ENCODE results near the gene CNTNAP2.
"Not testable (repeated sequence)": the region's sequence is repeated elsewhere in the genome, so short reads cannot be mapped to it uniquely, and the experiment has no call there.

The CNTNAP2 gene

GRCh38 chr7:147106746-147107145 is 990.1 kb downstream of the CNTNAP2 start:
- no peak for DNase-seq (ENCODE audit: low read depth)

GRCh38 chr7:147114525-147114924 is 997.9 kb downstream of the CNTNAP2 start:
- not testable (repeated sequence) for DNase-seq (ENCODE audit: low read depth)

GRCh38 chr7:147136352-147136751 is 1019.8 kb downstream of the CNTNAP2 start:
- no peak for DNase-seq (ENCODE audit: low read depth)

- no peak for DNase-seq (ENCODE audit: low read depth)
Observed at GRCh38 chr7:147145194-147145593, 1028.6 kb downstream of the CNTNAP2 start.

GRCh38 chr7:147146169-147146568 is 1029.6 kb downstream of the CNTNAP2 start:
- DNase-seq (ENCODE audit: low read depth), result no peak

- no peak for DNase-seq (ENCODE audit: low read depth)
Observed at GRCh38 chr7:147151661-147152060, 1035.1 kb downstream of the CNTNAP2 start.

DNA sequence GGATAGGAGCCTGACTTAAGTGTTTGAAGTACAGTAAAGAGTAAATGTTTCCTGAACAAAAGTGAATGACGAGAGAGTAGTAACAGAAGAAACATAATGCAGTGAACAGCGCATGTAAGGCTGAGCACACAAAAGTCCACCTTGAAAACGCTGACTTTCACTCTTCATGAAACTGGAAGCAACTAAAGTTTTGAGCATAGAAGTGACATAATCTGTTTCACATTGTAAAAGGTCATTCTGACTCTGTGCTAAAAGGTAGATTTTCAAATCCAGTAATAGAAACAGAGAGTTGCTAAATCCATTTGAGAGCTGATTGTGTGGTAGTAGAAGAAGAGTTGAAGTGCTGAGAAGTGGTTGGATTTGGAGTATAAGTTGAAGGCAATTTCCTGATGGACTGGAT is 1037.0 kb downstream of the CNTNAP2 start:
- DNase-seq (ENCODE audit: low read depth), result no peak

DNA sequence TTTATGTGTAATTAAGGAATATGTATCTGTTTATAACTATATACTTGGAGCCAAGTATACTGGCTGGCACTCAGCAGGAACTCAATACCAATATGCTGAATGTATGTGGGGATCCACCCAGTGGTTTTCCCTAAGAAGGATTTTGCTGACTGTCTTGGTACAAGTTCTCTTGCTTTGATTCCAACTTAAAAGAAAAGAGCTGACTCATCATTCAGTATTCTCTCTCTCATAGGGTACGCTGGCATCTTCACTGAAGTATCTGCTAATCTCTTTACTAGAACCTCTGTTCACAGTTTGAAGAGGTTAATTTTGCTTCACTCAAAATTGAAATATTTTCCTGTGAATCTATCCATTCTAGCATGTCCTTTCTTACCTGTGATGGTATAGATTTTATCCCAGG is 1044.8 kb downstream of the CNTNAP2 start:
- DNase-seq (ENCODE audit: low read depth), result no peak

GRCh38 chr7:147170341-147171012 is 1053.9 kb downstream of the CNTNAP2 start:
- no peak for DNase-seq (ENCODE audit: low read depth)

GRCh38 chr7:147171013-147171391 is 1054.4 kb downstream of the CNTNAP2 start:
- no peak for DNase-seq (ENCODE audit: low read depth)

- no peak for DNase-seq (ENCODE audit: low read depth)
Observed at GRCh38 chr7:147173883-147174282, 1057.3 kb downstream of the CNTNAP2 start.

GRCh38 chr7:147182874-147183273 is 1066.3 kb downstream of the CNTNAP2 start:
- no peak for DNase-seq (ENCODE audit: low read depth)

GRCh38 chr7:147183276-147183675 is 1066.7 kb downstream of the CNTNAP2 start:
- no peak for DNase-seq (ENCODE audit: low read depth)

- no peak for DNase-seq (ENCODE audit: low read depth)
Observed at GRCh38 chr7:147188467-147188866, 1071.9 kb downstream of the CNTNAP2 start.

- DNase-seq (ENCODE audit: low read depth), result no peak
Observed at GRCh38 chr7:147193476-147193875, 1076.9 kb downstream of the CNTNAP2 start.

DNA sequence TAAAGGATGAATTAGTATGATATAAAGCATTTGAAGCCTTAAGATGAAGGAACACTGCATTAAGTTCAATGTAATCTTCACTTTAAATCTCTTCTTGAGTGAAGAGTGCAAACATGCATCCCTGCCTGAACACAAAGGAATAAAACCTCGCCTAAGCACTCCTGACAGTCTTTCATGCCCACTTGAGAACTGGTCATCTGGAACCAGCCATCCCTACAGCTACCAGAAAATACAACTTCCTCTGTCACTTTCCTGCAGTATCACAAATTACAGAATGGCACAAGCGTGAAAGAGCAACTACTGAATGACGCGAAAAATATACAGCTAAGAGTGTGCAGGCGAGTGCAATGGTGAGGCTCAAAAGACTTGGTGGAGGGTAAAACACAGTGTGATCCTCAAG is 1079.9 kb downstream of the CNTNAP2 start:
- DNase-seq (ENCODE audit: low read depth), result no peak

DNA sequence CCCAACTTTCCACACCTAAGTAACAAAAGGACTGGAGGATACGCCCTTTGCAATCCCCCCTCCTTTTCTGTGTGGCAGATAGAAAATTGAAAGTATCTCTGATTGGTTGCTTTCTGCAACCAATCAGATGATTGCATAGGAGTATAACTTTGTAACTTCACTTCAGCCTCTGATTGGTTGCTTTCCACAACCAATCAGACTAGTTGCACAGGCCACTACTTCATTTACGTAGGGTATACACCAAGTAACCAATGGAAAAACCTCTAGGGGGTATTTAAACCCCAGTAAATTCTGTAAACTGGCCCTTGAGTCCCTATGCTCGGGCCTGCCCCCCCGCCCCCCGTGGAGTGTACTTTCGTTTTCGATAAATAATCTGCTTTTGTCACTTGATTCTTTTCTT is 1080.4 kb downstream of the CNTNAP2 start:
- DNase-seq (ENCODE audit: low read depth), result no peak

GRCh38 chr7:147199868-147200267 is 1083.3 kb downstream of the CNTNAP2 start:
- DNase-seq (ENCODE audit: low read depth), result no peak

DNA sequence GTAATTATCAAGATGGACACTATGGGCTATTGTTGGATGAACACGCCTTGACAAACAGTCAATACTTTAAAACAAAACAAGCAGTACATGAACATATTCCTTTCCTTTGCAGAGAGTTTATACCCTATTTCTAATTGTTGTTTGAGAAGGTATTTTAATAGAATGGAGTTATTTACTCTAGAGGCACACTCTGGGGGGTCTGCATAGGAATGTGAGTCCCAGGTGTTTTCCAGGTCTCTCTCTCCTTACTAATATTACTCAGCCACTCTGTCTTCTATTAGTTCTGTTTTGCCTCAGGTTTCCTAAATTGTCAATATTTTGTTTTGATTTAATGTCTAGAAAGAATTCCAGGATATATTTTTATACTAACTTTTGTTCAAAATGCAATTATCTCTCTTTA is 1091.4 kb downstream of the CNTNAP2 start:
- no peak for DNase-seq (ENCODE audit: low read depth)

GRCh38 chr7:147231275-147231674 is 1114.7 kb downstream of the CNTNAP2 start:
- DNase-seq (ENCODE audit: low read depth), result no peak

DNA sequence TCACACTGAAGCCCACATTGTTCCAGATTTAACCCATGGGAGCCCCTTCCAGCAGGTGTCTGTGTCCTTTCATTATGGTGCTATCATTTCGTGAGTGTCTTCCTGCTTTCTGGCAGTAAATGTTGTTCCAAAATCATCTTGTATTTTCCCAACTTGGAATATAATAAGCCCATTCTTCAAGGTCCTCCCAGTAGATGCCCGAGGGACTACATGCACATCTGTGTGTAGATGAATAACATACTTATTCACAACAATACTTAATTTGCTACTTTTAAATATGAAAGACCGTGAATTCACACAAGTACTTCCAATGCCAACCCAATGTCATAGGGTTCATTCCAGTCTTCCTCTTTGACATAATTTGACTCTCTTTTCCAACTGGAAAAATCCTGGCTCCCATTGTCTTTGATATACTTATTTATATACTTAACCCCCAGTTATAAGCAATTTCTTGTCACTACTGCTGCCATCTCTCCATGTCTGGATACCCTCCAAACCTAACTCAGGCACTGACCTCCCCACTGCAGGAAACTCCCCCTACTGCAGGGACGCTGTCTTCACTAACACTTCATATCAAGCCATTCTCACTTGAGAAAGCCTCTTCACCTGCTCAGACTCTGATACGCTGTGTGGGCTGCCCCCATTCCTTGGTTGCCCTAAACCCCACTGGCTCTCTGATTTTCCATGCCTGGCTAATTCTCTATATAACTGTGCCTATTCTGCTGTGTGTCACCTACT is 1119.2 kb downstream of the CNTNAP2 start:
- DNase-seq (ENCODE audit: low read depth), result no peak

DNA sequence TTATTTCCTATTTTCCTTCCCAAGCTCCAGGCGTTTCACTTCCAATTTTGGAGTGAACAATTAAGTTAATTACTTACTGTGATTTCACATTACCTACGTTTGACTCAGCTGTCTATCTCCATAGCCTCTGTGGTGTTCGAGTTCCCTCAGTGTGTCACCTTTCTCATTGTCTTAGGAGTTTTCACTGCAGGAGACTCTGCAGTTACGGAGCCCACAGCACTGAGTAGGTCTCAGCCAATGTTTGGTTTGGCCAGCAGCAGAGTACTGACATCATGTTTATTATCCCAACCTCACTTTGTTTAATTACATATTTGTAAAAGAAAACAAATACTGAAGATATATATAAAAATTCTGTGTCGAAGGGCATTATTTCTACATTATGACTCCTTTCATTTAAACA is 1123.9 kb downstream of the CNTNAP2 start:
- no peak for DNase-seq (ENCODE audit: low read depth)

GRCh38 chr7:147245274-147245673 is 1128.7 kb downstream of the CNTNAP2 start:
- peak; percentile 3 for DNase-seq (ENCODE audit: low read depth)

- no peak for DNase-seq (ENCODE audit: low read depth)
Observed at GRCh38 chr7:147249956-147250355, 1133.4 kb downstream of the CNTNAP2 start.

Measured in EH (cell line).